ENCODE results near the gene AKAP8.

The AKAP8 gene

GRCh38 chr19:15328312-15328711, 51.3 kb downstream of the AKAP8 start:
- DNase-seq (ENCODE audit: low read depth in 1 of 2, low spot score in 1 of 2), result no peak
- in situ Hi-C loops (cut with HindIII; ENCODE audit: low pct_unique_long_range_greater_than_20kb, low sequenced_read_pairs), result no loop called here

GRCh38 chr19:15324791-15325519, 54.6 kb downstream of the AKAP8 start:
- in situ Hi-C loops (cut with HindIII; ENCODE audit: low pct_unique_long_range_greater_than_20kb, low sequenced_read_pairs), result no loop called here
- no peak for DNase-seq (ENCODE audit: low read depth in 1 of 2, low spot score in 1 of 2)
- no peak for TF ChIP-seq JUND (IDR thresholded peaks at IDR 0.05; ENCODE audit: low read depth)

More at GRCh38 chr19:15328312-15328711, 51.3 kb downstream of the AKAP8 start:
- no peak for TF ChIP-seq JUND (IDR thresholded peaks at IDR 0.05; ENCODE audit: low read depth)

GRCh38 chr19:15323496-15324235, 55.9 kb downstream of the AKAP8 start:
- no peak for TF ChIP-seq JUND (IDR thresholded peaks at IDR 0.05; ENCODE audit: low read depth)
- in situ Hi-C loops (cut with HindIII; ENCODE audit: low pct_unique_long_range_greater_than_20kb, low sequenced_read_pairs), result no loop called here
- DNase-seq (ENCODE audit: low read depth in 1 of 2, low spot score in 1 of 2), result peak in 1 of 2 experiments; percentile 43

- in situ Hi-C loops (cut with HindIII; ENCODE audit: low pct_unique_long_range_greater_than_20kb, low sequenced_read_pairs), result no loop called here
- TF ChIP-seq JUND (IDR thresholded peaks at IDR 0.05; ENCODE audit: low read depth), result no peak
These were observed 57.8 kb downstream of the AKAP8 start for GRCh38 chr19:15321739-15322138.

GRCh38 chr19:15320116-15320515, 59.5 kb downstream of the AKAP8 start:
- in situ Hi-C loops (cut with HindIII; ENCODE audit: low pct_unique_long_range_greater_than_20kb, low sequenced_read_pairs), result no loop called here
- no peak for DNase-seq (ENCODE audit: low read depth in 1 of 2, low spot score in 1 of 2)
- TF ChIP-seq JUND (IDR thresholded peaks at IDR 0.05; ENCODE audit: low read depth), result no peak

More at GRCh38 chr19:15321739-15322138, 57.8 kb downstream of the AKAP8 start:
- DNase-seq (ENCODE audit: low read depth in 1 of 2, low spot score in 1 of 2), result no peak

GRCh38 chr19:15318241-15318691, 61.3 kb downstream of the AKAP8 start:
- no peak for TF ChIP-seq JUND (IDR thresholded peaks at IDR 0.05; ENCODE audit: low read depth)
- in situ Hi-C loops (cut with HindIII; ENCODE audit: low pct_unique_long_range_greater_than_20kb, low sequenced_read_pairs), result no loop called here
- no peak for DNase-seq (ENCODE audit: low read depth in 1 of 2, low spot score in 1 of 2)

- no peak for TF ChIP-seq JUND (IDR thresholded peaks at IDR 0.05; ENCODE audit: low read depth)
- in situ Hi-C loops (cut with HindIII; ENCODE audit: low pct_unique_long_range_greater_than_20kb, low sequenced_read_pairs), result no loop called here
- DNase-seq (ENCODE audit: low read depth in 1 of 2, low spot score in 1 of 2), result no peak
These were observed 62.1 kb downstream of the AKAP8 start for GRCh38 chr19:15317392-15318071.

- in situ Hi-C loops (cut with HindIII; ENCODE audit: low pct_unique_long_range_greater_than_20kb, low sequenced_read_pairs), result no loop called here
- no peak for TF ChIP-seq JUND (IDR thresholded peaks at IDR 0.05; ENCODE audit: low read depth)
- no peak for DNase-seq (ENCODE audit: low read depth in 1 of 2, low spot score in 1 of 2)
These were observed 63.1 kb downstream of the AKAP8 start for GRCh38 chr19:15316498-15316897.

GRCh38 chr19:15315101-15315500, 64.5 kb downstream of the AKAP8 start:
- TF ChIP-seq JUND (IDR thresholded peaks at IDR 0.05; ENCODE audit: low read depth), result no peak
- DNase-seq (ENCODE audit: low read depth in 1 of 2, low spot score in 1 of 2), result no peak
- in situ Hi-C loops (cut with HindIII; ENCODE audit: low pct_unique_long_range_greater_than_20kb, low sequenced_read_pairs), result no loop called here

- in situ Hi-C loops (cut with HindIII; ENCODE audit: low pct_unique_long_range_greater_than_20kb, low sequenced_read_pairs), result no loop called here
- no peak for DNase-seq (ENCODE audit: low read depth in 1 of 2, low spot score in 1 of 2)
- TF ChIP-seq JUND (IDR thresholded peaks at IDR 0.05; ENCODE audit: low read depth), result no peak
These were observed 65.8 kb downstream of the AKAP8 start for GRCh38 chr19:15313649-15314279.

GRCh38 chr19:15307169-15307568, 72.4 kb downstream of the AKAP8 start:
- no peak for TF ChIP-seq JUND (IDR thresholded peaks at IDR 0.05; ENCODE audit: low read depth)
- in situ Hi-C loops (cut with HindIII; ENCODE audit: low pct_unique_long_range_greater_than_20kb, low sequenced_read_pairs), result no loop called here
- DNase-seq (ENCODE audit: low read depth in 1 of 2, low spot score in 1 of 2), result no peak

- DNase-seq (ENCODE audit: low read depth in 1 of 2, low spot score in 1 of 2), result no peak
- TF ChIP-seq JUND (IDR thresholded peaks at IDR 0.05; ENCODE audit: low read depth), result no peak
- in situ Hi-C loops (cut with HindIII; ENCODE audit: low pct_unique_long_range_greater_than_20kb, low sequenced_read_pairs), result no loop called here
These were observed 73.8 kb downstream of the AKAP8 start for GRCh38 chr19:15305582-15306334.

All from T47D (cell line).